OCI-LY7 (cell line): ENCODE results near the gene CPZ. TPM values are rescaled to one million over a fixed set of nuclear protein-coding genes. Genes with fewer than 3 reads are reported as not detected.

Experiments used
- BruUV-seq: library from RNA; stranded (reverse); fragments of 400-500 nt; replicated peaks from 2 replicates; lab custom pipeline; 2021; lab: Mats Ljungman, UMichigan
- CTCF ChIA-PET: fragments of 300-600 bp; sonication (Branson Sonifier 250); formaldehyde crosslinking; loops from one replicate; lab custom pipeline; 2022; ENCODE audit warnings: antibody characterized with exemption; ENCODE audit not compliant: unreplicated experiment; lab: Charles Lee
- POLR2A ChIA-PET: fragments of 300-600 bp; sonication (Branson Sonifier 250); formaldehyde crosslinking; loops from one replicate; lab custom pipeline; 2022; ENCODE audit warnings: antibody characterized with exemption; lab: Charles Lee
- DNase-seq: peaks from one replicate; pipeline ENCODE4 v3.0.0-alpha.2; 2015; ENCODE audit warnings: low spot score
- H2AFZ ChIP-seq: fragments of 200-600 bp; sonication (generic), shearing (Covaris generic); 2 replicates; pipeline ENCODE4 v1.6.1; 2014; ENCODE audit warnings: mild to moderate bottlenecking, antibody characterized with exemption, low read length, moderate library complexity
- H3K27ac ChIP-seq: fragments of 200-600 bp; sonication (generic); 2 replicates; pipeline ENCODE4 v1.5.1; 2014; ENCODE audit warnings: mixed run types, low read depth, mild to moderate bottlenecking, moderate library complexity, low read length, inconsistent platforms; ENCODE audit not compliant: poor library complexity, severe bottlenecking
- H3K36me3 ChIP-seq: fragments of 200-600 bp; sonication (generic); 2 replicates; pipeline ENCODE4 v1.6.1; 2014; ENCODE audit warnings: mild to moderate bottlenecking, antibody characterized with exemption, low read length, moderate library complexity, mixed read lengths; ENCODE audit not compliant: insufficient read depth
- H3K4me1 ChIP-seq: fragments of 200-600 bp; sonication (generic); 2 replicates; pipeline ENCODE4 v1.5.1; 2014; ENCODE audit warnings: mild to moderate bottlenecking, low read length; ENCODE audit not compliant: insufficient read depth, poor library complexity, severe bottlenecking
- H3K4me2 ChIP-seq: fragments of 200-600 bp; sonication (generic); 2 replicates; pipeline ENCODE4 v1.6.1; 2014; ENCODE audit warnings: mild to moderate bottlenecking, low read length
- H3K4me3 ChIP-seq: fragments of 200-600 bp; sonication (generic); 2 replicates; pipeline ENCODE4 v1.5.1; 2014; ENCODE audit warnings: mild to moderate bottlenecking, low read depth, low read length; ENCODE audit not compliant: poor library complexity, severe bottlenecking
- H3K79me2 ChIP-seq: fragments of 200-600 bp; sonication (generic); 2 replicates; pipeline ENCODE4 v1.6.1; 2016; ENCODE audit warnings: low read depth, mild to moderate bottlenecking, low read length, moderate library complexity, mixed read lengths; ENCODE audit not compliant: insufficient read depth
- H3K9me2 ChIP-seq: fragments of 200-600 bp; sonication (generic); 2 replicates; pipeline ENCODE4 v1.6.1; 2016; ENCODE audit warnings: mild to moderate bottlenecking, low read length, mixed read lengths; ENCODE audit not compliant: insufficient read depth
- H3K9me3 ChIP-seq: fragments of 200-600 bp; sonication (generic); 2 replicates; pipeline ENCODE4 v1.6.1; 2014; ENCODE audit warnings: mild to moderate bottlenecking, mixed run types, low read length, mixed read lengths
- H4K20me1 ChIP-seq: fragments of 200-600 bp; sonication (generic); 2 replicates; pipeline ENCODE4 v1.6.1; 2014; ENCODE audit warnings: mild to moderate bottlenecking, antibody characterized with exemption, low read length, moderate library complexity, mixed read lengths; ENCODE audit not compliant: insufficient read depth
- CTCF ChIP-seq: fragments of 200-600 bp; sonication (generic); conservative IDR thresholded peaks from 2 replicates; pipeline ENCODE4 v1.5.1; 2014; ENCODE audit warnings: mild to moderate bottlenecking, antibody characterized with exemption, low read length, moderate library complexity, mixed read lengths
- EZH2phosphoT487 ChIP-seq: fragments of 200-600 bp; sonication (generic); IDR thresholded peaks from 2 replicates; pipeline ENCODE4 v1.6.1; 2018; ENCODE audit warnings: low read depth, borderline replicate concordance, mild to moderate bottlenecking, mixed run types, antibody characterized with exemption, low read length, moderate library complexity, mixed read lengths
- intact Hi-C: fragments of 100-400 bp; cut with micrococcal nuclease; formaldehyde crosslinking; loops from one replicate; pipeline ENCODE4 v1.10.0; 2022; ENCODE audit not compliant: unreplicated experiment
- total RNA-seq, 2 experiments: library from RNA; depleted of rRNA in 1 of 2; stranded (reverse); fragments of >200 nt in 1 of 2; shearing (Covaris generic) in 1 of 2; gene quantifications; 2 replicates each; pipeline ENCODE4 v1.2.3, GENCODE V29; 2014 to 2022

Gene CPZ
- total RNA-seq, 2 experiments from 2014 or later: not detected

- no peaks in the 10 kb centered on the region for H3K9me3 ChIP-seq
- H3K36me3 ChIP-seq: no peaks in the 10 kb centered on the region
- H3K4me3 ChIP-seq: no peak overlapping the region
- TF ChIP-seq EZH2phosphoT487: no peak
- TF ChIP-seq CTCF: no peak
- intact Hi-C loops: no loop called here
- H3K9me2 ChIP-seq: no peaks in the 10 kb centered on the region
- no peak overlapping the region for H3K27ac ChIP-seq
- ChIA-PET CTCF (interaction anchor here (0.6 kb wide), 1 partner anchor 308 kb away, joined by 3 read pairs; no protein-coding TSS in a partner anchor), POLR2A (no interaction called here)
- no peak overlapping the region for H2AFZ ChIP-seq
- no peaks in the 10 kb centered on the region for H3K79me2 ChIP-seq
- BruUV-seq: no TSS peak
- no peaks in the 10 kb centered on the region for H3K4me1 ChIP-seq
- no peak for DNase-seq
- no peak overlapping the region for H3K4me2 ChIP-seq
- no peaks in the 10 kb centered on the region for H4K20me1 ChIP-seq
Measured at GRCh38 chr4:8608714-8609391, 16.3 kb downstream of the CPZ start.

GRCh38 chr4:8609406-8609805, 16.8 kb downstream of the CPZ start:
- Histone ChIP-seq H3K79me2 (no peaks in the 10 kb centered on the region), H3K9me3 (no peaks in the 10 kb centered on the region), H3K9me2 (no peaks in the 10 kb centered on the region), H4K20me1 (no peaks in the 10 kb centered on the region), H2AFZ (no peak overlapping the region), H3K4me1 (no peaks in the 10 kb centered on the region), H3K4me3 (no peak overlapping the region), H3K27ac (no peak overlapping the region), H3K36me3 (no peaks in the 10 kb centered on the region), H3K4me2 (no peak overlapping the region)
- BruUV-seq: no TSS peak
- DNase-seq: no peak
- no peak for TF ChIP-seq EZH2phosphoT487
- TF ChIP-seq CTCF: no peak
- CTCF ChIA-PET: no interaction called here
- intact Hi-C loops: no loop called here
- POLR2A ChIA-PET: no interaction called here

- BruUV-seq: no TSS peak
- Histone ChIP-seq H2AFZ (no peak overlapping the region), H3K9me3 (no peaks in the 10 kb centered on the region), H3K4me3 (no peak overlapping the region), H4K20me1 (no peaks in the 10 kb centered on the region), H3K36me3 (no peaks in the 10 kb centered on the region), H3K9me2 (no peaks in the 10 kb centered on the region), H3K4me2 (no peak overlapping the region), H3K4me1 (no peaks in the 10 kb centered on the region), H3K27ac (no peak overlapping the region), H3K79me2 (no peaks in the 10 kb centered on the region)
- no peak for TF ChIP-seq EZH2phosphoT487
- no peak for TF ChIP-seq CTCF
- CTCF ChIA-PET: no interaction called here
- DNase-seq: no peak
- POLR2A ChIA-PET: no interaction called here
- intact Hi-C loops: no loop called here
Measured at GRCh38 chr4:8609824-8610350, 17.3 kb downstream of the CPZ start.
